CD4-positive, alpha-beta memory T cell (primary cell): ENCODE measurements around the gene CEPT1. TPM values are rescaled to one million over a fixed set of nuclear protein-coding genes. Genes with fewer than 3 reads are reported as not detected.

Experiments used
- CTCF ChIA-PET: fragments of 350-600 bp; sonication (Branson Sonifier 250); formaldehyde crosslinking; loops from one replicate; lab custom pipeline; 2021; ENCODE audit warnings: inconsistent platforms; ENCODE audit not compliant: partially characterized antibody; lab: Charles Lee
- POLR2A ChIA-PET: fragments of 350-600 bp; sonication (Branson Sonifier 250); formaldehyde crosslinking; loops from one replicate; lab custom pipeline; 2021; ENCODE audit not compliant: partially characterized antibody; lab: Charles Lee
- DNase-seq, 5 donors: peaks; one replicate each; pipeline versions ENCODE4 v3.0.0 to v3.0.0-alpha.2; 2020 to 2022; ENCODE audit warnings: mixed read lengths in 1 of 5
- H3K27ac ChIP-seq: one replicate; pipeline ENCODE4 v1.7.0; 2013; ENCODE audit warnings: low read depth, low read length
- H3K27me3 ChIP-seq: 2 replicates; pipeline ENCODE4 v1.7.0; 2013; ENCODE audit warnings: mild to moderate bottlenecking, low read length, moderate library complexity; ENCODE audit not compliant: insufficient read depth
- H3K36me3 ChIP-seq: 2 replicates; pipeline ENCODE4 v1.7.0; 2013; ENCODE audit warnings: mild to moderate bottlenecking, low read length, moderate library complexity; ENCODE audit not compliant: insufficient read depth
- H3K4me1 ChIP-seq: 2 replicates; pipeline ENCODE4 v1.7.0; 2013; ENCODE audit warnings: mild to moderate bottlenecking, low read length, moderate library complexity; ENCODE audit not compliant: insufficient read depth
- H3K4me3 ChIP-seq, 2 donors: one replicate each; pipeline ENCODE4 v1.7.0; 2013; ENCODE audit warnings: low read length in 2 of 2, mild to moderate bottlenecking in 1 of 2
- H3K9me3 ChIP-seq, 2 donors: one replicate each; pipeline ENCODE4 v1.7.0; 2013; ENCODE audit warnings: low read length in 2 of 2, control low read depth in 1 of 2; ENCODE audit not compliant: control insufficient read depth in 1 of 2
- H3K27ac Mint-ChIP-seq, 7 donors: one replicate each; pipeline ENCODE4 v1.8.0; 2020 to 2021; ENCODE audit warnings: mixed read lengths in 7 of 7, mild to moderate bottlenecking in 6 of 7, inconsistent platforms in 3 of 7, moderate library complexity in 3 of 7
- H3K27me3 Mint-ChIP-seq, 2 donors: one replicate each; pipeline ENCODE4 v1.8.0; 2020 to 2021; ENCODE audit warnings: mixed read lengths in 2 of 2
- H3K36me3 Mint-ChIP-seq, 2 donors: one replicate each; pipeline ENCODE4 v1.8.0; 2020 to 2021; ENCODE audit warnings: mixed read lengths in 2 of 2, inconsistent platforms in 1 of 2, mild to moderate bottlenecking in 1 of 2
- H3K4me1 Mint-ChIP-seq, 4 donors: one replicate each; pipeline ENCODE4 v1.8.0; 2020 to 2021; ENCODE audit warnings: mixed read lengths in 4 of 4, mild to moderate bottlenecking in 1 of 4
- H3K4me3 Mint-ChIP-seq, 8 donors: one replicate each; pipeline ENCODE4 v1.8.0; 2020 to 2021; ENCODE audit warnings: mixed read lengths in 8 of 8, mild to moderate bottlenecking in 7 of 8, moderate library complexity in 6 of 8, inconsistent platforms in 3 of 8
- H3K9me3 Mint-ChIP-seq, 8 donors: one replicate each; pipeline ENCODE4 v1.8.0; 2020 to 2021; ENCODE audit warnings: mixed read lengths in 8 of 8, mild to moderate bottlenecking in 5 of 8, inconsistent platforms in 3 of 8, moderate library complexity in 1 of 8
- intact Hi-C: fragments of 100-400 bp; cut with micrococcal nuclease; formaldehyde crosslinking; loops from one replicate; pipeline ENCODE4 v1.15.1; 2023
- polyA plus RNA-seq, 2 donors: library from polyadenylated mRNA; unstranded; fragments of 300-500 nt; fragmentation: Illumina TruSeq; gene quantifications; one replicate each; pipeline ENCODE4 v1.2.3, GENCODE V29; 2021
- total RNA-seq, 2 experiments: library from RNA; stranded (reverse); gene quantifications; one replicate each; pipeline ENCODE4 v1.2.3, GENCODE V29; 2021

Gene CEPT1
- total and polyA plus RNA-seq, 4 experiments from 2014 or later: 18.4 to 49.6 (median 41.2) TPM

GRCh38 chr1:111227434-111227833 lies 87.4 kb downstream of the CEPT1 start, which contains the start of gene CHI3L2:
Gene CHI3L2 (plus strand): TSS chr1:111227713. CDS start chr1:111227730, 17 bp downstream.
- Histone ChIP-seq H3K4me1 (peaks cover 80% of the 10 kb centered on the region), H3K4me3 (peak within 1 kb of the TSS in 1 of 2 donors; percentile 16), H3K9me3 (no peaks in the 10 kb centered on the region), H3K27me3 (no peaks in the 10 kb centered on the region), H3K27ac (no peak within 1 kb of the TSS), H3K36me3 (no peaks in the 10 kb centered on the region)
- ChIA-PET POLR2A (interaction anchor here (0.8 to 18.7 kb wide), 8 partner anchors 8 to 355 kb away, joined by 3 to 1434 read pairs (median 4); partner anchors contain the start of genes CD53 and DENND2D), CTCF (interaction anchor here (1.2 to 17.0 kb wide), 6 partner anchors 12 to 197 kb away, joined by 3 to 623 read pairs (median 36); partner anchors contain the start of gene DENND2D)
- H3K27ac Mint-ChIP-seq: peak within 1 kb of the TSS; percentile 84 to 94 (median 90)
- DNase-seq: no peak
- H3K4me1 Mint-ChIP-seq: peaks cover 57 to 87% (median 73%) of the 10 kb centered on the region in 4 donors
- peaks cover 0 to 2% of the 10 kb centered on the region in 2 donors for H3K36me3 Mint-ChIP-seq
- H3K4me3 Mint-ChIP-seq: peak within 1 kb of the TSS; percentile 36 to 86 (median 62)
- intact Hi-C loops: loop anchor here (10.0 kb wide), 1 partner anchor 397 kb away; no protein-coding TSS in a partner anchor
- H3K27me3 Mint-ChIP-seq: no peaks in the 10 kb centered on the region
- peaks cover 0 to 5% (median 1%) of the 10 kb centered on the region in 8 donors for H3K9me3 Mint-ChIP-seq

GRCh38 chr1:111227851-111228747 lies 88.1 kb downstream of the CEPT1 start:
- Histone ChIP-seq H3K4me1 (peaks cover 74% of the 10 kb centered on the region), H3K4me3 (no peak overlapping the region), H3K9me3 (no peaks in the 10 kb centered on the region), H3K27ac (no peak overlapping the region), H3K27me3 (no peaks in the 10 kb centered on the region), H3K36me3 (no peaks in the 10 kb centered on the region)
- Mint-ChIP-seq H3K27me3 (no peaks in the 10 kb centered on the region), H3K4me1 (peaks cover 51 to 81% (median 66%) of the 10 kb centered on the region in 4 donors), H3K9me3 (peaks cover 0 to 5% (median 1%) of the 10 kb centered on the region in 8 donors), H3K36me3 (peaks cover 0 to 2% of the 10 kb centered on the region in 2 donors), H3K27ac (peak overlapping the region; percentile 57 to 93 (median 88)), H3K4me3 (peak overlapping the region in 7 of 8 donors; percentile 22 to 78 (median 54))
- ChIA-PET CTCF (interaction anchor here (1.0 to 17.0 kb wide), 7 partner anchors 10 to 174 kb away, joined by 3 to 623 read pairs (median 4); partner anchors contain the start of gene DENND2D), POLR2A (interaction anchor here (0.9 to 18.7 kb wide), 8 partner anchors 12 to 355 kb away, joined by 3 to 1434 read pairs (median 4); partner anchors contain the start of genes CD53, CEPT1, DENND2D and DRAM2)
- DNase-seq: no peak
- intact Hi-C loops: loop anchor here (10.0 kb wide), 1 partner anchor 397 kb away; no protein-coding TSS in a partner anchor

- DNase-seq: no peak
- Mint-ChIP-seq H3K4me1 (peaks cover 47 to 75% (median 60%) of the 10 kb centered on the region in 4 donors), H3K27ac (peak overlapping the region; percentile 4 to 93 (median 88)), H3K27me3 (no peaks in the 10 kb centered on the region), H3K36me3 (peaks cover 0 to 2% of the 10 kb centered on the region in 2 donors), H3K4me3 (peak overlapping the region in 2 of 8 donors; percentile 10 to 17), H3K9me3 (peaks cover 0 to 5% (median 1%) of the 10 kb centered on the region in 8 donors)
- no peaks in the 10 kb centered on the region for H3K27me3 ChIP-seq
- no peak overlapping the region for H3K27ac ChIP-seq
- CTCF ChIA-PET: interaction anchor here (1.0 to 17.0 kb wide), 6 partner anchors 10 to 172 kb away, joined by 3 to 623 read pairs (median 4); partner anchors contain the start of gene DENND2D
- H3K36me3 ChIP-seq: no peaks in the 10 kb centered on the region
- H3K4me1 ChIP-seq: peaks cover 69% of the 10 kb centered on the region
- H3K9me3 ChIP-seq: no peaks in the 10 kb centered on the region
- intact Hi-C loops: loop anchor here (10.0 kb wide), 1 partner anchor 396 kb away; no protein-coding TSS in a partner anchor
- no peak overlapping the region for H3K4me3 ChIP-seq
- POLR2A ChIA-PET: interaction anchor here (0.9 to 18.7 kb wide), 7 partner anchors 13 to 356 kb away, joined by 3 to 1434 read pairs (median 4); partner anchors contain the start of genes CD53, CEPT1, DENND2D and DRAM2
These were observed 88.7 kb downstream of the CEPT1 start for GRCh38 chr1:111228748-111229126.

- Mint-ChIP-seq H3K4me3 (no peak overlapping the region), H3K9me3 (peaks cover 0 to 5% (median 1%) of the 10 kb centered on the region in 8 donors), H3K4me1 (peaks cover 26 to 52% (median 34%) of the 10 kb centered on the region in 4 donors), H3K27me3 (no peaks in the 10 kb centered on the region), H3K27ac (no peak overlapping the region), H3K36me3 (peaks cover 2 to 17% of the 10 kb centered on the region in 2 donors)
- Histone ChIP-seq H3K36me3 (no peaks in the 10 kb centered on the region), H3K4me1 (peaks cover 35% of the 10 kb centered on the region), H3K4me3 (no peak overlapping the region), H3K27ac (no peak overlapping the region), H3K9me3 (no peaks in the 10 kb centered on the region), H3K27me3 (no peaks in the 10 kb centered on the region)
- intact Hi-C loops: no loop called here
- CTCF ChIA-PET: interaction anchor here (0.9 to 2.0 kb wide), 6 partner anchors 9 to 202 kb away, joined by 3 to 9 read pairs (median 4); no protein-coding TSS in a partner anchor
- POLR2A ChIA-PET: interaction anchor here (0.9 to 1.2 kb wide), 3 partner anchors 15 to 34 kb away, joined by 3 to 4 read pairs (median 3); no protein-coding TSS in a partner anchor
- no peak for DNase-seq
These were observed 92.1 kb downstream of the CEPT1 start for GRCh38 chr1:111232134-111232533.

GRCh38 chr1:111234258-111234657 lies 94.2 kb downstream of the CEPT1 start:
- no peaks in the 10 kb centered on the region for H3K9me3 ChIP-seq
- H3K4me1 Mint-ChIP-seq: peaks cover 11 to 31% (median 17%) of the 10 kb centered on the region in 4 donors
- POLR2A ChIA-PET: no interaction called here
- DNase-seq: no peak
- H3K4me1 ChIP-seq: peaks cover 14% of the 10 kb centered on the region
- H3K27me3 Mint-ChIP-seq: no peaks in the 10 kb centered on the region
- intact Hi-C loops: no loop called here
- H3K4me3 ChIP-seq: no peak overlapping the region
- no peak overlapping the region for H3K4me3 Mint-ChIP-seq
- H3K27ac Mint-ChIP-seq: no peak overlapping the region
- H3K9me3 Mint-ChIP-seq: peaks cover 0 to 5% (median 1%) of the 10 kb centered on the region in 8 donors
- no peak overlapping the region for H3K27ac ChIP-seq
- H3K36me3 Mint-ChIP-seq: peaks cover 6 to 32% of the 10 kb centered on the region in 2 donors
- CTCF ChIA-PET: no interaction called here
- H3K36me3 ChIP-seq: no peaks in the 10 kb centered on the region
- no peaks in the 10 kb centered on the region for H3K27me3 ChIP-seq
